Astrocyte (in vitro differentiated cells and primary cell): Measurements from ENCODE around the gene GFRAL.

Experiments
- EZH2 ChIP-seq: IDR thresholded peaks from 2 replicates; pipeline ENCODE4 v1.6.1; 2012; ENCODE audit warnings: mild to moderate bottlenecking, low read length, inconsistent platforms; ENCODE audit not compliant: insufficient read depth
- TF ChIP-seq, protein P1 (sequence below): IDR thresholded peaks from 2 replicates; pipeline ENCODE4 v1.5.1; 2011; ENCODE audit warnings: low read depth, mild to moderate bottlenecking, inconsistent platforms, low read length, moderate library complexity; ENCODE audit not compliant: insufficient read depth

- TF ChIP-seq, protein P1, sequence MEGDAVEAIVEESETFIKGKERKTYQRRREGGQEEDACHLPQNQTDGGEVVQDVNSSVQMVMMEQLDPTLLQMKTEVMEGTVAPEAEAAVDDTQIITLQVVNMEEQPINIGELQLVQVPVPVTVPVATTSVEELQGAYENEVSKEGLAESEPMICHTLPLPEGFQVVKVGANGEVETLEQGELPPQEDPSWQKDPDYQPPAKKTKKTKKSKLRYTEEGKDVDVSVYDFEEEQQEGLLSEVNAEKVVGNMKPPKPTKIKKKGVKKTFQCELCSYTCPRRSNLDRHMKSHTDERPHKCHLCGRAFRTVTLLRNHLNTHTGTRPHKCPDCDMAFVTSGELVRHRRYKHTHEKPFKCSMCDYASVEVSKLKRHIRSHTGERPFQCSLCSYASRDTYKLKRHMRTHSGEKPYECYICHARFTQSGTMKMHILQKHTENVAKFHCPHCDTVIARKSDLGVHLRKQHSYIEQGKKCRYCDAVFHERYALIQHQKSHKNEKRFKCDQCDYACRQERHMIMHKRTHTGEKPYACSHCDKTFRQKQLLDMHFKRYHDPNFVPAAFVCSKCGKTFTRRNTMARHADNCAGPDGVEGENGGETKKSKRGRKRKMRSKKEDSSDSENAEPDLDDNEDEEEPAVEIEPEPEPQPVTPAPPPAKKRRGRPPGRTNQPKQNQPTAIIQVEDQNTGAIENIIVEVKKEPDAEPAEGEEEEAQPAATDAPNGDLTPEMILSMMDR: no peak
- no peak for TF ChIP-seq EZH2
Measured at GRCh38 chr6:55447891-55448290, 120.6 kb downstream of the GFRAL start.
